HEK293 (cell line): Measurements from ENCODE around the gene ZG16.

Source experiments
- CTCF ChIP-seq: fragments of 450-650 bp; formaldehyde crosslinking; IDR thresholded peaks from 2 replicates; pipeline ENCODE4 v1.5.1; 2016; ENCODE audit warnings: missing biosample characterization, missing genetic modification characterization
- KLF1 ChIP-seq: fragments of 450-650 bp; formaldehyde crosslinking; IDR thresholded peaks from 2 replicates; pipeline ENCODE4 v1.5.1; 2016; ENCODE audit warnings: missing biosample characterization, missing genetic modification characterization
- YY1 ChIP-seq: fragments of 450-650 bp; formaldehyde crosslinking; IDR thresholded peaks from 2 replicates; pipeline ENCODE4 v1.5.1; 2018; ENCODE audit warnings: missing biosample characterization, missing genetic modification characterization
- ZBTB7A ChIP-seq: fragments of 450-650 bp; formaldehyde crosslinking; IDR thresholded peaks from 2 replicates; pipeline ENCODE4 v1.5.1; 2016; ENCODE audit warnings: low read depth, missing biosample characterization, missing genetic modification characterization
- ZNF350 ChIP-seq: fragments of 450-650 bp; formaldehyde crosslinking; IDR thresholded peaks from 2 replicates; pipeline ENCODE4 v1.5.0; 2017; ENCODE audit warnings: missing biosample characterization, mild to moderate bottlenecking, missing genetic modification characterization

DNA sequence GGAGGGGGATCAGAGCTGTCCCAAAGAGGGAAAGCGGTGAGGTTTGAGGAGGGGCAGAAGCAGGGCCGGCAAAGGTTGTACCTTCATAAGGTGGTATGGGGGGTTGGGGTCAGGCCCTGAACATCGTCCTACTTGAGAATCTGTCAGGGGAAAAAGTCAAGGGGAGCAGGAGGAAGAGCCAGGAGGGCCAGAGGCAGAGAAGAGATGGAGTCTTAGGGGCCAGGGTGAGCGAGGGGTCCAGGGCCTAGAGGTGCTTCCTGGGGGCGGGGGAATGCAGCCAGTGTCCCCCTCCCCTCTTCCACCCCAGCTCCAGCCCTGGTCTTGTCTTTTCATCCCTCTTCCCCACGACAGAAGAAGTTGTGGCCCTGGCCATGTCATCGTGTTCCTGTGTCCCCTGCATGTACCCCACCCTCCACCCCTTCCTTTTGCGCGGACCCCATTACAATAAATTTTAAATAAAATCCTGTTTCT lies 32.7 kb downstream of the ZG16 start:
- no peak for TF ChIP-seq KLF1
- no peak for TF ChIP-seq CTCF (tag by site-specific recombination)
- no peak for TF ChIP-seq ZBTB7A (tag by site-specific recombination)
- no peak for TF ChIP-seq YY1 (tag by site-specific recombination)
- no peak for TF ChIP-seq ZNF350 (tag by site-specific recombination)
